Measurements from ENCODE around the gene PIGM. TPM values are rescaled to one million over a fixed set of nuclear protein-coding genes. Genes with fewer than 3 reads are reported as not detected.
A peak's percentile ranks its signal among the peaks of the same experiment; 100 is the strongest.

PIGM gene
- 1 to 10 TPM; 4.6 to 5.2 TPM for total RNA-seq
- 6.7 TPM for polyA plus RNA-seq (2013, experiment 1 of 2)
- polyA plus RNA-seq (2013, experiment 2 of 2): 5.5 TPM
- long read RNA-seq, experiment 1, full-length matches to known transcripts: 9 of 9 reads
- long read RNA-seq, experiment 1, partial matches to known transcripts: 0 of 9 reads
- long read RNA-seq, experiment 1, other reads (novel, unspliced or antisense): 0 of 9 reads
- long read RNA-seq, experiment 2, full-length matches to known transcripts: 30 of 31 reads
- long read RNA-seq, experiment 2, partial matches to known transcripts: 0 of 31 reads
- long read RNA-seq, experiment 2, other reads (novel, unspliced or antisense): 1 of 31 reads
- long read RNA-seq, experiment 3, full-length matches to known transcripts: 57 of 57 reads
- long read RNA-seq, experiment 3, partial matches to known transcripts: 0 of 57 reads
- long read RNA-seq, experiment 3, other reads (novel, unspliced or antisense): 0 of 57 reads
- long read RNA-seq, experiment 4, full-length matches to known transcripts: 34 of 34 reads
- long read RNA-seq, experiment 4, partial matches to known transcripts: 0 of 34 reads
- long read RNA-seq, experiment 4, other reads (novel, unspliced or antisense): 0 of 34 reads

GRCh38 chr1:160031365-160032164, at the start of gene PIGM:
Gene PIGM, minus strand, starts transcription at chr1:160031990. Its CDS starts 251 bp downstream, at chr1:160031739.
- Mint-ChIP-seq H3K4me3 (peak within 1 kb of the TSS; percentile 73), H3K9me3 (no peaks in the 10 kb centered on the region), H3K27me3 (ENCODE audit: insufficient read depth) (peaks cover 26% of the 10 kb centered on the region), H3K27ac (peak within 1 kb of the TSS; percentile 94), H3K36me3 (ENCODE audit: low read depth) (no peaks in the 10 kb centered on the region), H3K4me1 (peaks cover 13% of the 10 kb centered on the region)
- H3K9me3 ChIP-seq (ENCODE audit: control insufficient read depth, low read length): no peaks in the 10 kb centered on the region
- H3K9ac ChIP-seq (ENCODE audit: extremely low read depth, low read length, poor library complexity, severe bottlenecking): peak within 1 kb of the TSS; percentile 51
- 0% methylated on average over 20 to 60 of the region's 60 CpGs for WGBS, 2 experiments (ENCODE audit: insufficient coverage in 1 of 2, insufficient read length in 1 of 2)
- DNase-seq: peak; percentile 99
- no peaks in the 10 kb centered on the region for H3K36me3 ChIP-seq (ENCODE audit: control insufficient read depth, insufficient read depth, low read length)
- H3K4me1 ChIP-seq (ENCODE audit: control insufficient read depth, insufficient read depth, low read length): no peaks in the 10 kb centered on the region
- no peak within 1 kb of the TSS for H3K27ac ChIP-seq (ENCODE audit: low read depth, low read length)
- peaks cover 19% of the 10 kb centered on the region for H3K27me3 ChIP-seq (ENCODE audit: control insufficient read depth, insufficient read depth, low read length, poor library complexity, severe bottlenecking)
- TF ChIP-seq, protein P1, sequence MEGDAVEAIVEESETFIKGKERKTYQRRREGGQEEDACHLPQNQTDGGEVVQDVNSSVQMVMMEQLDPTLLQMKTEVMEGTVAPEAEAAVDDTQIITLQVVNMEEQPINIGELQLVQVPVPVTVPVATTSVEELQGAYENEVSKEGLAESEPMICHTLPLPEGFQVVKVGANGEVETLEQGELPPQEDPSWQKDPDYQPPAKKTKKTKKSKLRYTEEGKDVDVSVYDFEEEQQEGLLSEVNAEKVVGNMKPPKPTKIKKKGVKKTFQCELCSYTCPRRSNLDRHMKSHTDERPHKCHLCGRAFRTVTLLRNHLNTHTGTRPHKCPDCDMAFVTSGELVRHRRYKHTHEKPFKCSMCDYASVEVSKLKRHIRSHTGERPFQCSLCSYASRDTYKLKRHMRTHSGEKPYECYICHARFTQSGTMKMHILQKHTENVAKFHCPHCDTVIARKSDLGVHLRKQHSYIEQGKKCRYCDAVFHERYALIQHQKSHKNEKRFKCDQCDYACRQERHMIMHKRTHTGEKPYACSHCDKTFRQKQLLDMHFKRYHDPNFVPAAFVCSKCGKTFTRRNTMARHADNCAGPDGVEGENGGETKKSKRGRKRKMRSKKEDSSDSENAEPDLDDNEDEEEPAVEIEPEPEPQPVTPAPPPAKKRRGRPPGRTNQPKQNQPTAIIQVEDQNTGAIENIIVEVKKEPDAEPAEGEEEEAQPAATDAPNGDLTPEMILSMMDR (conservative IDR thresholded peaks at IDR 0.05): no peak
- H3K4me3 ChIP-seq (ENCODE audit: low read length): peak within 1 kb of the TSS; percentile 92

DNA sequence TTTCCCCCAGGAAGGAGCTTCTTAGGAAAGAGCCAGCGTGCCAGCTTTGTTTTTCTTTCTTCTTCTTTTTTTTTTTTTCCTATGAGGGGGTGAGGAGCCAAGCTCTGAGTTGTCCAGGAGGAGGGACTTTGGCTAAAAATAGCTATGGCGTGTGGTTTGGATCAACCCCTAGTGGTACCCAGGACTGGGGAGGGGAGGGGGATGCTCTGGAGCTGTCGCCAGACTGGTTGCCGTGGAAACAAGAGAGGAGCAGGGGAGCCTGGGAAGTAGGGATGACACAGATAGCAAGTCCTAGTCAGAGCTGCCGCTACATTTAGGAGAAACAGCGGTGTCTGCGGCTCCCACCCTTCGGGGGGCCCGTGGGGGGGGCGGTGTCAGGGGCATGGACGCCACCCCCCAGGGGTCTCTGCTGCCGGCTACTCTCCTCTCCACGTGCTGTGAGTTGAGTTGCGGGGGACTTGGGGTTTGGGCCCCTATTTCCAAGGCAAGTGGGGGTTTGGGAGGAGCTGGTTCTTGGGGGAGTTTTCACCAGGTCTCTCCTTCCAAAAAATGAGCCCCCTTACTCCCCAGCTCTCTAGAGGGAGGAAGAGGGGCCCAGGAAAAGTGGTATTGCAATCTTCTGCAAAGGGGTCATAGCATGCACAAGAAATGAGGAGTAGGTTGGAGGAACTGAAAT, 49.6 kb upstream of the PIGM start, which contains the start of gene KCNJ9:
Gene KCNJ9 (plus strand): TSS at position 278 of the 676 bp plus-strand sequence. CDS start 2,493 bp downstream, outside the sequence.
- peaks cover 88% of the 10 kb centered on the region for H3K27me3 Mint-ChIP-seq (ENCODE audit: insufficient read depth)

More for the DNA sequence above, 49.6 kb upstream of the PIGM start, which contains the start of gene KCNJ9:
- H3K27me3 ChIP-seq (ENCODE audit: control insufficient read depth, insufficient read depth, low read length, poor library complexity, severe bottlenecking): peaks cover 68% of the 10 kb centered on the region
- no peak within 1 kb of the TSS for H3K4me3 Mint-ChIP-seq
- TF ChIP-seq, protein P1 (conservative IDR thresholded peaks at IDR 0.05): no peak
- H3K9ac ChIP-seq (ENCODE audit: extremely low read depth, low read length, poor library complexity, severe bottlenecking): no peak within 1 kb of the TSS
- no peak within 1 kb of the TSS for H3K4me3 ChIP-seq (ENCODE audit: low read length)
- H3K36me3 ChIP-seq (ENCODE audit: control insufficient read depth, insufficient read depth, low read length): no peaks in the 10 kb centered on the region
- no peaks in the 10 kb centered on the region for H3K4me1 ChIP-seq (ENCODE audit: control insufficient read depth, insufficient read depth, low read length)
- no peaks in the 10 kb centered on the region for H3K9me3 Mint-ChIP-seq
- no peaks in the 10 kb centered on the region for H3K9me3 ChIP-seq (ENCODE audit: control insufficient read depth, low read length)
- H3K4me1 Mint-ChIP-seq: no peaks in the 10 kb centered on the region
- no peaks in the 10 kb centered on the region for H3K36me3 Mint-ChIP-seq (ENCODE audit: low read depth)
- DNase-seq: peak; percentile 71
- H3K27ac Mint-ChIP-seq: no peak within 1 kb of the TSS
- 34 to 36% methylated on average over 6 to 14 of the region's 14 CpGs for WGBS, 2 experiments (ENCODE audit: insufficient coverage in 1 of 2, insufficient read length in 1 of 2)
- H3K27ac ChIP-seq (ENCODE audit: low read depth, low read length): no peak within 1 kb of the TSS

Data from endodermal cell (in vitro differentiated cells).